ENCODE results near the gene PLEKHG3. TPM values are rescaled to one million over a fixed set of nuclear protein-coding genes. Genes with fewer than 3 reads are reported as not detected.

PLEKHG3 gene
- total RNA-seq, 1 donor from 2014 or later = 10.1 TPM

DNA sequence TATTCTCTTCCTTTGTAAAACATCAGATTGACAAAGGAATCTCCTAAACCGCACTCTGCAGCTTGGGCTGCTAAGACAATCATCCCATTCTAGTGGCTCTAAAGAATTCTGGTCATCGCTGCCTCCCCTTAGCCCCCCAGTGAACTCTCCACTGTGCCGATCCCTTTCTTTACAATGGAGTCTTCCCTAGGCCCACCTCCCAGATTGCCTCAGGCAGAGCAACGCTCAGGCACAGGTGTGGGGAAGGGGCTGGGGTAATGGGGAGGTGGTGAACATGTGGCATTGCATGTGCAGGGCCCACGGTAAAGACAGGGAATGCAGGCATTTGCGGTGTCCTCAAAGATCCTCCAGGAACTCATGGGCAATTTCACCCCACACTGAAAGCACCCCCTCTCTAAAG lies 86.3 kb downstream of the PLEKHG3 start:
- no peak for DNase-seq
- Mint-ChIP-seq H3K9me3 (ENCODE audit: unreplicated experiment) (peaks cover 5% of the 10 kb centered on the region), H3K4me1 (ENCODE audit: low read depth, unreplicated experiment) (no peaks in the 10 kb centered on the region), H3K36me3 (ENCODE audit: unreplicated experiment) (no peaks in the 10 kb centered on the region), H3K27me3 (ENCODE audit: unreplicated experiment) (no peaks in the 10 kb centered on the region), H3K4me3 (ENCODE audit: unreplicated experiment) (no peak overlapping the region), H3K27ac (ENCODE audit: unreplicated experiment) (no peak overlapping the region)
- TF ChIP-seq, protein P1, sequence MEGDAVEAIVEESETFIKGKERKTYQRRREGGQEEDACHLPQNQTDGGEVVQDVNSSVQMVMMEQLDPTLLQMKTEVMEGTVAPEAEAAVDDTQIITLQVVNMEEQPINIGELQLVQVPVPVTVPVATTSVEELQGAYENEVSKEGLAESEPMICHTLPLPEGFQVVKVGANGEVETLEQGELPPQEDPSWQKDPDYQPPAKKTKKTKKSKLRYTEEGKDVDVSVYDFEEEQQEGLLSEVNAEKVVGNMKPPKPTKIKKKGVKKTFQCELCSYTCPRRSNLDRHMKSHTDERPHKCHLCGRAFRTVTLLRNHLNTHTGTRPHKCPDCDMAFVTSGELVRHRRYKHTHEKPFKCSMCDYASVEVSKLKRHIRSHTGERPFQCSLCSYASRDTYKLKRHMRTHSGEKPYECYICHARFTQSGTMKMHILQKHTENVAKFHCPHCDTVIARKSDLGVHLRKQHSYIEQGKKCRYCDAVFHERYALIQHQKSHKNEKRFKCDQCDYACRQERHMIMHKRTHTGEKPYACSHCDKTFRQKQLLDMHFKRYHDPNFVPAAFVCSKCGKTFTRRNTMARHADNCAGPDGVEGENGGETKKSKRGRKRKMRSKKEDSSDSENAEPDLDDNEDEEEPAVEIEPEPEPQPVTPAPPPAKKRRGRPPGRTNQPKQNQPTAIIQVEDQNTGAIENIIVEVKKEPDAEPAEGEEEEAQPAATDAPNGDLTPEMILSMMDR (IDR thresholded peaks at IDR 0.05; ENCODE audit: partially characterized antibody, unreplicated experiment) = no peak

DNA sequence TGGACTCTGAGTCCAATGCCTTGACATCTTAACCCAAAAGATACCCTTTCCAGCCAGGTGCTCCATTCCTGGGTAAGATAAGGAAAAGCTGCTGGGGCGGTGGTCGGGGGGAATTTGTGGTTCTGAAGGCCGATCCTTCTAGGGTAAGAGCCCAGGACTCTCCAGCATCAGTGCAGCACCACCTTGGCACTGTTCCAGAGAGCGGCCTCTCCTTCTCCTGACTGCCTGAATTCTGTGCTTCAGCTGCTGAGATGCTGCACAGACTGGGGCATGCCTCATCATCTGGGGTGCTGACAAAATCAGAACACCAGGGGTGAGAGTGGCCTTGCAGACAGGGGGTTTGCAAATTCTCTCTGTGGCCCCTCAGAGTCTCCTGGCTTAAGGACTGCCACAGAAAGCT lies 88.0 kb downstream of the PLEKHG3 start:
- no peaks in the 10 kb centered on the region for H3K36me3 Mint-ChIP-seq (ENCODE audit: unreplicated experiment)
- no peak for DNase-seq
- H3K27ac Mint-ChIP-seq (ENCODE audit: unreplicated experiment) = no peak overlapping the region
- peaks cover 6% of the 10 kb centered on the region for H3K9me3 Mint-ChIP-seq (ENCODE audit: unreplicated experiment)
- no peak overlapping the region for H3K4me3 Mint-ChIP-seq (ENCODE audit: unreplicated experiment)
- H3K27me3 Mint-ChIP-seq (ENCODE audit: unreplicated experiment) = no peaks in the 10 kb centered on the region
- TF ChIP-seq, protein P1 (IDR thresholded peaks at IDR 0.05; ENCODE audit: partially characterized antibody, unreplicated experiment) = no peak
- no peaks in the 10 kb centered on the region for H3K4me1 Mint-ChIP-seq (ENCODE audit: low read depth, unreplicated experiment)

DNA sequence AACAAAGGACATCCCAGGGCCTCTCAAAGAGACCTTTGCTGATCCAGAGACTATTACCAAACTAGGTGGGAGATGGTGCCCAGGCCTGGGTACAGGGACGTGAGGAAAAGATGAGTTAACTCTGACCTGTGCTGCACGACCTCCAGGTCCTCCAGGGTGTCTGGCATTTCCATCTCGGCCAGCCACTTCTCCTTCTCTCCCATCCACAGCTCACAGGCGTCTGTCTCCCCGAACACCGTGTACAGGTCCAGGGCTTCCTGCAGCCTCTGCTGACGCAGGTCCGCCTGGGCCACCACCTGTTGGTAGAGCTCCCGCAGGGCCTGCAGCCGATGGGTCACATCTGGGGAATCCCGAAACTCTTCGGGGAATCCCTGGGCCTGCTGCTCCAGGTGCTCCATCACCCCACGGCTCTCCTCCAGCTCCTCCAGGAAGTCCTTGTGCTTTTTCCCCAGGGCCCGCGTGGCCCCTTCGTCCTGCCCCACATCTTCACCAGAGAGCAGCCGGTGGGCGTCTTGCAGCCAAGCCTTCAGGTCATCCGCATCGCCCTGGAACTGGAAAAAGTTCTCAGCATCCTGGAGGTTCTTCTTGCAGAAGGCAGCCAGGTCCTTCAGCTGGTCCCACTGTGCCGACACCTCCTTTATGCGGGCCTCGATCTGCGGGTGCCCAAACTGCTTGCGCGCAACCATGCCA lies 88.8 kb downstream of the PLEKHG3 start:
- Mint-ChIP-seq H3K4me3 (ENCODE audit: unreplicated experiment) (no peak overlapping the region), H3K27ac (ENCODE audit: unreplicated experiment) (no peak overlapping the region)

DNA sequence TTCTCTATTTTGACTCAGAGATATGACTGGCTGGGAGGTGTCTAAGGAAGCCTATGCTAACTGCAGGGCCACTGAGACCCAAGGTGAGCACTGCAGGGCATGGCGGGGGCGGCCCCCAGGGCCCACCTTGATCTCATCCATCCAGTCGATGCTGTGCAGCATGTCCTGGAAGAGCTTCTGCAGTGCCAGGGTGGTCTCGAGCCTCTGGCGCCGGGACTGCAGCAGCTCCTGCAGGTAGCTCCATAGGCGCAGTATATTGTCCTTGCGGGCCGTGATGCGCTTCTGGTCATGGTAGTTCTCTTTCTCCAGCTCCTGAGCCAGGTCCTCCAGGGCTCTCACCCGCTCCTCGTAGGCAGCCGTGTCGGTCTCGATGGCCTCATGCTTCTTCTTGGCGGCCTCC lies 91.0 kb downstream of the PLEKHG3 start:
- H3K36me3 Mint-ChIP-seq (ENCODE audit: unreplicated experiment) = peaks cover 4% of the 10 kb centered on the region
- peaks cover 4% of the 10 kb centered on the region for H3K27me3 Mint-ChIP-seq (ENCODE audit: unreplicated experiment)
- TF ChIP-seq, protein P1 (IDR thresholded peaks at IDR 0.05; ENCODE audit: partially characterized antibody, unreplicated experiment) = no peak
- no peak for DNase-seq
- peaks cover 11% of the 10 kb centered on the region for H3K4me1 Mint-ChIP-seq (ENCODE audit: low read depth, unreplicated experiment)
- H3K9me3 Mint-ChIP-seq (ENCODE audit: unreplicated experiment) = peaks cover 5% of the 10 kb centered on the region
- no peak overlapping the region for H3K4me3 Mint-ChIP-seq (ENCODE audit: unreplicated experiment)
- H3K27ac Mint-ChIP-seq (ENCODE audit: unreplicated experiment) = no peak overlapping the region

More for the DNA sequence above, 88.8 kb downstream of the PLEKHG3 start:
- Mint-ChIP-seq H3K4me1 (ENCODE audit: low read depth, unreplicated experiment) (peaks cover 4% of the 10 kb centered on the region), H3K9me3 (ENCODE audit: unreplicated experiment) (peaks cover 6% of the 10 kb centered on the region), H3K36me3 (ENCODE audit: unreplicated experiment) (no peaks in the 10 kb centered on the region), H3K27me3 (ENCODE audit: unreplicated experiment) (peaks cover 2% of the 10 kb centered on the region)
- TF ChIP-seq, protein P1 (IDR thresholded peaks at IDR 0.05; ENCODE audit: partially characterized antibody, unreplicated experiment) = no peak
- DNase-seq = no peak

DNA sequence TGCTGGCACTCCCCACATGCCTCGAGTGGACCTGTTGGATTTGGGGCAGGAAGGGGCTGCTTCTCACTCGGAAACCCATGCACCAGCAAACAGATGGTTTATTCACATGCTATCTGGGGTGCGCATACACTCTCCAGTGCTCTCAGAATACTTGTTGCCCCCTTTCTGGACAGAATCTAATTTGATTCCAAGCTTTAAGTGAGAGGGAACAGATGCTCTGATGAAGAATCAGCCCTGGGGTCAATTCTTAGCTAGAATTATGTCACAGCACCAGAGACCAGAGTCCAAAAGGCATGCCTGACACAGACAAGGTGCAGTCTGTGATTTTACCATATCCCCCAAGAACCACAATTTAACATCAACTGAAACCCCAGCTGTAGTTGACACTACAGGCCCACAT lies 91.7 kb downstream of the PLEKHG3 start:
- TF ChIP-seq, protein P1 (IDR thresholded peaks at IDR 0.05; ENCODE audit: partially characterized antibody, unreplicated experiment) = no peak
- DNase-seq = no peak
- peaks cover 13% of the 10 kb centered on the region for H3K4me1 Mint-ChIP-seq (ENCODE audit: low read depth, unreplicated experiment)
- peaks cover 4% of the 10 kb centered on the region for H3K36me3 Mint-ChIP-seq (ENCODE audit: unreplicated experiment)
- no peak overlapping the region for H3K4me3 Mint-ChIP-seq (ENCODE audit: unreplicated experiment)
- no peak overlapping the region for H3K27ac Mint-ChIP-seq (ENCODE audit: unreplicated experiment)
- peaks cover 4% of the 10 kb centered on the region for H3K27me3 Mint-ChIP-seq (ENCODE audit: unreplicated experiment)
- peaks cover 5% of the 10 kb centered on the region for H3K9me3 Mint-ChIP-seq (ENCODE audit: unreplicated experiment)
